OCI-LY1 (cell line): Measurements from ENCODE around the gene KLHL25.

Experiments used
- H2AFZ ChIP-seq: fragments of 200-600 bp; sonication (generic), shearing (Covaris generic); 2 replicates; pipeline ENCODE4 v1.6.0; 2014; ENCODE audit warnings: antibody characterized with exemption, mild to moderate bottlenecking, low read length
- H3F3A ChIP-seq: fragments of 200-600 bp; sonication (generic), shearing (Covaris generic); 2 replicates; pipeline ENCODE4 v1.6.0; 2014; ENCODE audit warnings: mild to moderate bottlenecking, antibody characterized with exemption, low read length, moderate library complexity; ENCODE audit not compliant: insufficient read depth
- H3K27ac ChIP-seq: fragments of 200-600 bp; sonication (generic); 2 replicates; pipeline ENCODE4 v1.5.1; 2014; ENCODE audit warnings: low read length, mixed run types, mild to moderate bottlenecking, low read depth; ENCODE audit not compliant: poor library complexity, severe bottlenecking
- H3K27me3 ChIP-seq: fragments of 200-600 bp; sonication (generic); 2 replicates; pipeline ENCODE4 v1.6.0; 2014; ENCODE audit warnings: antibody characterized with exemption, mild to moderate bottlenecking, low read length, moderate library complexity; ENCODE audit not compliant: insufficient read depth
- H3K36me3 ChIP-seq: fragments of 200-600 bp; sonication (generic); 2 replicates; pipeline ENCODE4 v1.6.1; 2014; ENCODE audit warnings: mild to moderate bottlenecking, antibody characterized with exemption, low read length, moderate library complexity, mixed read lengths; ENCODE audit not compliant: insufficient read depth
- H3K4me1 ChIP-seq: fragments of 200-600 bp; sonication (generic); 2 replicates; pipeline ENCODE4 v1.5.1; 2014; ENCODE audit warnings: mild to moderate bottlenecking, low read length, moderate library complexity; ENCODE audit not compliant: insufficient read depth, severe bottlenecking
- H3K4me2 ChIP-seq: fragments of 200-600 bp; sonication (generic), shearing (Covaris generic); 2 replicates; pipeline ENCODE4 v1.6.1; 2014; ENCODE audit warnings: low read length
- H3K4me3 ChIP-seq: fragments of 200-600 bp; sonication (generic); 2 replicates; pipeline ENCODE4 v1.5.1; 2014; ENCODE audit warnings: low read length, low read depth, mild to moderate bottlenecking, mixed read lengths; ENCODE audit not compliant: poor library complexity, severe bottlenecking
- H3K79me2 ChIP-seq: fragments of 200-600 bp; shearing (Covaris generic); 2 replicates; pipeline ENCODE4 v1.6.1; 2016; ENCODE audit warnings: mixed run types, low read length, mixed read lengths; ENCODE audit not compliant: insufficient read depth
- H3K9ac ChIP-seq: fragments of 200-600 bp; sonication (generic), shearing (Covaris generic); 2 replicates; pipeline ENCODE4 v1.6.1; 2014; ENCODE audit warnings: mild to moderate bottlenecking, low read length, mixed read lengths
- H3K9me2 ChIP-seq: fragments of 200-600 bp; sonication (generic), shearing (Covaris generic); 2 replicates; pipeline ENCODE4 v1.6.1; 2014; ENCODE audit warnings: low read depth, mild to moderate bottlenecking, low read length, mixed read lengths
- H3K9me3 ChIP-seq: fragments of 200-600 bp; shearing (Covaris generic); 2 replicates; pipeline ENCODE4 v1.6.1; 2014; ENCODE audit warnings: low read length, mixed read lengths
- H4K20me1 ChIP-seq: fragments of 200-600 bp; sonication (generic), shearing (Covaris generic); 2 replicates; pipeline ENCODE4 v1.6.0; 2016; ENCODE audit warnings: mild to moderate bottlenecking, low read length; ENCODE audit not compliant: insufficient read depth
- CTCF ChIP-seq: fragments of 200-600 bp; sonication (generic), shearing (Covaris generic); IDR thresholded peaks from 2 replicates; pipeline ENCODE4 v1.5.1; 2017; ENCODE audit warnings: mild to moderate bottlenecking, antibody characterized with exemption, low read length, moderate library complexity, mixed read lengths
- EZH2 ChIP-seq: fragments of 200-600 bp; sonication (generic), shearing (Covaris generic); IDR thresholded peaks from 2 replicates; pipeline ENCODE4 v1.8.0; 2017; ENCODE audit warnings: borderline replicate concordance, mixed run types, mild to moderate bottlenecking, antibody characterized with exemption, low read length, moderate library complexity, mixed read lengths

The KLHL25 gene

DNA sequence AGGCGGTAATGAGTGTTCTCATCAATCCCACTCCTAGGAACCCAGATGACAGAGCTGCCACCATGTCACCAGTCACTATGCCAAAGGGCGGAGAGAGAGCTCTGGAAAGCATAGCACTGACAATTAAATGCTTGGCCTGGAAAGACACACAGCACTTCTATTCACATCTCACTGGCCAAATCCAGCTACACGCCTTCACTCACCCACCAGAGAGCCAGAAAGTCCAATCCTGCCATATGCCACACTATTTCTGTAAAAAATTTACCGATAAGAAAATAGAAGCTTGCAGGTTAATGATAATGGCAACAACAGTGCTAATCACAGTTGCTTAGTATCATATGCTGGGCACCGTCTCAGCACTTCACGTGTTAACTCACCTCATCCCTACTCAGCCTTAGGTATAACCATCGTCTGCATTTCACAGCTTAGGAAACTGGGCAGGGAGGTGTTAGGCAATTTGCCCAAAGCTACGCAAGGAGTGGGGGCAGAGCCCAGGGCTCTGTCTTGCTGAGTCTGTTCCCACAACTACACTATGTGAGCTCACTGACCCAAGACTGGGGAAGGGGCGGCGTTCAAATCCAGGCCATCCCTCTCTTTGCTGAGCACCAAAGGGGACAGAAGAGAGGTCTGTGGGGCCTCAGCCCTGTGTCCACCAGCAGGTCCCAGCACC is 16.5 kb downstream of the KLHL25 start:
- H3K27me3 ChIP-seq, result no peaks in the 10 kb centered on the region
- no peak overlapping the region for H2AFZ ChIP-seq
- H3K9ac ChIP-seq, result no peak overlapping the region
- H3K4me1 ChIP-seq, result no peaks in the 10 kb centered on the region
- no peaks in the 10 kb centered on the region for H3K79me2 ChIP-seq
- TF ChIP-seq EZH2 (no peak), CTCF (no peak)
- H3K27ac ChIP-seq, result no peak overlapping the region
- no peak overlapping the region for H3K4me3 ChIP-seq
- H3K36me3 ChIP-seq, result no peaks in the 10 kb centered on the region
- H3F3A ChIP-seq, result no peaks in the 10 kb centered on the region
- no peak overlapping the region for H3K4me2 ChIP-seq
- no peaks in the 10 kb centered on the region for H4K20me1 ChIP-seq
- no peaks in the 10 kb centered on the region for H3K9me3 ChIP-seq
- no peaks in the 10 kb centered on the region for H3K9me2 ChIP-seq

DNA sequence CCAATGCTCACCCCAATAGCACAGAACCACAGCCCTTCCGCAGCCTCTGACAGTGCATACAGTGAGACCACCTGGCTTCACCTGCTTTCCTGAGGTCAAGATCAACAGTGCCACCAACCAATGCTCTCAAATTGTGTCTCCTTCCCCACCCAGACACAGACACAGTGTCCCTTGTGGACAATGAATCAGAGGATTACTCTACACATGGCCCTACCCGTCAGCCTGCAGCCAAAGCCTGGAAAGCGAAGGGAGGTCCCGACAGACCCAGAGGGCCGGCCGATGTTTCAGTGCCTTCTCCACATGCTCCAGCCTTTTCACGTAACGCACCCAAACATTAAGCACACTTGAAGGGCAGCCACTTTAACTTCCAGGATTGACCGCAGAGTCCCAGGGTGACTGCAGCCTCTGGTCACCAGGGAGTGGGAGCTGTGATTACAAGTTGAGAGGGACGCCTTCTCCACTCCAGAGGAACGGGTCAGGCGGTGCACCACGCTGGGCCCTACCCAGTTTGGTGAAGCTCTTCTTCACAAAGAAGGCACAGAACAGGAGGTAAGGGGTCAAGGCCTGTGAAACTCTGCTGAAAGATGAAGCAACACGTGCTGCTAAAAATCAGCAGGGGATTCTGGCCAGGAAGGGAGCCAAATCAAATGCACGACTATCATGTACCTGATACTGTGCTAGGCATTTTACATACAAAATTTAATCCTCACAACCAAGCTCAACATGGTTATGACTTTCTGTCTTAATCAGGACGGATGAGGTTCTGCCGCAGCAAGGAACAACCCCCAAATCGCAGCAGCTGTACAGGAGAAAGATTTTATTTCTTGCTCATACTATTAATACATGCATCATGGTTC is 17.2 kb downstream of the KLHL25 start:
- Histone ChIP-seq H3K79me2 (no peaks in the 10 kb centered on the region), H3F3A (no peaks in the 10 kb centered on the region), H3K27me3 (no peaks in the 10 kb centered on the region), H3K9me3 (no peaks in the 10 kb centered on the region), H3K4me3 (no peak overlapping the region), H2AFZ (no peak overlapping the region), H3K4me1 (no peaks in the 10 kb centered on the region), H3K4me2 (no peak overlapping the region), H3K27ac (no peak overlapping the region), H3K9ac (no peak overlapping the region), H3K36me3 (no peaks in the 10 kb centered on the region), H3K9me2 (no peaks in the 10 kb centered on the region), H4K20me1 (no peaks in the 10 kb centered on the region)
- TF ChIP-seq EZH2, result no peak
- no peak for TF ChIP-seq CTCF

- H3K36me3 ChIP-seq, result no peaks in the 10 kb centered on the region
- H4K20me1 ChIP-seq, result no peaks in the 10 kb centered on the region
- no peak overlapping the region for H3K4me2 ChIP-seq
- H3K27ac ChIP-seq, result no peak overlapping the region
- no peaks in the 10 kb centered on the region for H3K9me3 ChIP-seq
- H3K79me2 ChIP-seq, result no peaks in the 10 kb centered on the region
- H3F3A ChIP-seq, result no peaks in the 10 kb centered on the region
- no peak overlapping the region for H3K9ac ChIP-seq
- TF ChIP-seq CTCF (no peak), EZH2 (no peak)
- H3K27me3 ChIP-seq, result no peaks in the 10 kb centered on the region
- no peaks in the 10 kb centered on the region for H3K4me1 ChIP-seq
- no peak overlapping the region for H3K4me3 ChIP-seq
- H2AFZ ChIP-seq, result no peak overlapping the region
- H3K9me2 ChIP-seq, result no peaks in the 10 kb centered on the region
These were observed 20.8 kb downstream of the KLHL25 start for GRCh38 chr15:85773970-85774369.
